HTERT RPE-1 (cell line): Measurements from ENCODE around the gene ZNF26.
"Not testable (repeated sequence)": the region's sequence is repeated elsewhere in the genome, so short reads cannot be mapped to it uniquely, and the experiment has no call there.

Experiments used
- in situ Hi-C: fragments of 300-500 bp; cut with MboI; formaldehyde crosslinking; loops from 4 replicates; pipeline ENCODE4 v1.14.3; 2020; ENCODE audit warnings: low sequenced_read_pairs

Gene ZNF26

GRCh38 chr12:132986001-132986884 lies at the start of gene ZNF26:
ZNF26 (plus strand) TSS chr12:132986367; CDS start chr12:132986841, 474 bp downstream.
- in situ Hi-C loops = no loop called here

GRCh38 chr12:132936921-132937320 lies 49.2 kb upstream of the ZNF26 start:
- in situ Hi-C loops = not testable (repeated sequence)

- in situ Hi-C loops = no loop called here
Observed at GRCh38 chr12:132937476-132937875, 48.7 kb upstream of the ZNF26 start.

GRCh38 chr12:132938807-132939206 lies 47.4 kb upstream of the ZNF26 start:
- in situ Hi-C loops = not testable (repeated sequence)

- in situ Hi-C loops = no loop called here
Observed at GRCh38 chr12:132940071-132940719, 46.0 kb upstream of the ZNF26 start.

GRCh38 chr12:132941336-132941954 lies 44.7 kb upstream of the ZNF26 start:
- in situ Hi-C loops = no loop called here

- in situ Hi-C loops = no loop called here
Observed at GRCh38 chr12:132942611-132943010, 43.6 kb upstream of the ZNF26 start.

GRCh38 chr12:132945806-132946205 lies 40.4 kb upstream of the ZNF26 start:
- in situ Hi-C loops = no loop called here

- in situ Hi-C loops = no loop called here
Observed at GRCh38 chr12:132946246-132946820, 39.8 kb upstream of the ZNF26 start.

GRCh38 chr12:132948146-132949066 lies 37.8 kb upstream of the ZNF26 start:
- in situ Hi-C loops = no loop called here

GRCh38 chr12:132949936-132950837 lies 36.0 kb upstream of the ZNF26 start:
- in situ Hi-C loops = no loop called here

- in situ Hi-C loops = no loop called here
Observed at GRCh38 chr12:132950844-132951535, 35.2 kb upstream of the ZNF26 start.

- in situ Hi-C loops = no loop called here
Observed at GRCh38 chr12:132951649-132952048, 34.5 kb upstream of the ZNF26 start.

- in situ Hi-C loops = no loop called here
Observed at GRCh38 chr12:132952371-132953162, 33.6 kb upstream of the ZNF26 start.

GRCh38 chr12:132953163-132953425 lies 33.1 kb upstream of the ZNF26 start:
- in situ Hi-C loops = no loop called here

- in situ Hi-C loops = no loop called here
Observed at GRCh38 chr12:132953771-132954170, 32.4 kb upstream of the ZNF26 start.

GRCh38 chr12:132954471-132955048 lies 31.6 kb upstream of the ZNF26 start:
- in situ Hi-C loops = no loop called here
